ENCODE results near the gene SYNDIG1L.

The SYNDIG1L gene

GRCh38 chr14:74377976-74378690, 47.9 kb downstream of the SYNDIG1L start:
- Histone ChIP-seq H3K36me3 (no peaks in the 10 kb centered on the region), H3K9me3 (no peaks in the 10 kb centered on the region), H4K20me1 (no peaks in the 10 kb centered on the region), H3K9ac (no peak overlapping the region), H3K4me2 (no peak overlapping the region), H3K27me3 (no peaks in the 10 kb centered on the region), H3K4me1 (peaks cover 4% of the 10 kb centered on the region; the same call in 1 of the 2 replicates), H3K27ac (no peak overlapping the region), H3K4me3 (no peak overlapping the region)
- no peak for TF ChIP-seq Cebpa-rat (IDR thresholded peaks at IDR 0.05)

DNA sequence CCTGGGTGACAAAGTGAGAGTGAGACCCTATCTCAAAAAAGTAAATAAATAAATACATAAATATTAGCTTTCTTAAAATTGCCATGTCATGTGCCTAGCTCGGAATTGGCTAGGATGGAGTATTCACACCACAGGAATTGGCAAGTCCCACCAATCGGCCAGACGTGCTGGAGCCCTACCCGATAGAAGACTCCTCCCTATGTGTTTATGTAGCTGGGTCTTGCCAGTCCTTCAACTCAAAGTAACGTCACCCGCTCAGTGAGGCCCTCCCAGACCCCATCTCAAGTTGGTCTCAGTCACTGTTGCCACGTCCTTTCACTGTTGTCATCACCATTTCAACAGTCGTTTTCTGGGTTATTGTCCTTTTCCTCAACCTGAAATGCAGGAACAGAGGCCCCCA, 57.6 kb downstream of the SYNDIG1L start:
- Histone ChIP-seq H4K20me1 (no peaks in the 10 kb centered on the region), H3K27me3 (no peaks in the 10 kb centered on the region), H3K4me2 (no peak overlapping the region), H3K36me3 (no peaks in the 10 kb centered on the region), H3K9me3 (no peaks in the 10 kb centered on the region), H3K4me3 (no peak overlapping the region), H3K9ac (no peak overlapping the region), H3K4me1 (peaks cover 23% of the 10 kb centered on the region), H3K27ac (no peak overlapping the region)
- no peak for TF ChIP-seq Cebpa-rat (IDR thresholded peaks at IDR 0.05)

- no peaks in the 10 kb centered on the region for H3K36me3 ChIP-seq
- no peak for TF ChIP-seq Cebpa-rat (IDR thresholded peaks at IDR 0.05)
- H3K27me3 ChIP-seq, result no peaks in the 10 kb centered on the region
- no peaks in the 10 kb centered on the region for H3K9me3 ChIP-seq
- H4K20me1 ChIP-seq, result no peaks in the 10 kb centered on the region
- no peak overlapping the region for H3K9ac ChIP-seq
- H3K4me1 ChIP-seq, result peaks cover 23% of the 10 kb centered on the region
- H3K27ac ChIP-seq, result no peak overlapping the region
- no peak overlapping the region for H3K4me3 ChIP-seq
- H3K4me2 ChIP-seq, result no peak overlapping the region
Observed at GRCh38 chr14:74368026-74368425, 58.0 kb downstream of the SYNDIG1L start.

DNA sequence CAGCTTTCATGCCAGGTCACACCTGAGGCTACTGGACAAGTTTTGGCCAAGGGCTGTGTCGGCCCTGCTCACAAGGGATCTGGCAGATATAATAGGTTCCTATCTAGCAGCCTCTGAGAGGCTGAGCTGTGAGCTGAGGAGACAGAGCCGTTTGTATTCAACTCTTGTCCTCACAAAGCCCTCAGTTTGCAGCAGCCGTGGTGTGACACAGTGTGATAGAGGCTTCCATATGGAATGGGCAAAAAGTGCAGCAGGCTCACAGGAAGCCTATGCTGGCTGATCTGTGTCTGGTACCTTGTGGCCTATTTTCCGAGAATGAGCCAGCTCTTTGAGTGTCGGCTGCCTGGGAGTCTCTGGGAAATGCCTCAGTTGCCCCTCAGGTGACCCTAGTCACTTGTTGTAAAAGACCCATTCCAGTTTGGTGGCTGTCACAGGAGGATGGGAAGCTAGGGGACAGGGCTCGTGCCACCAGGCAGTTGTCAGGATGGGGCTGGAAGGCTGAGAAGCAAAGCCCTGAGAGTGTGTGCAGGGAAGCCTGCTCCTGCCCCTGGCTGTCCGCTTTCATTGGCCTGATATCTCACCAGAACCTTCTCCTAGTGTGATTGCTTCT, 61.6 kb downstream of the SYNDIG1L start:
- TF ChIP-seq Cebpa-rat (IDR thresholded peaks at IDR 0.05), result no peak
- Histone ChIP-seq H3K27me3 (no peaks in the 10 kb centered on the region), H3K27ac (no peak overlapping the region), H3K9ac (no peak overlapping the region), H3K4me2 (no peak overlapping the region), H4K20me1 (no peaks in the 10 kb centered on the region), H3K4me1 (0 out of 2 replicates have a peak, but pooled peaks cover 3% of the 10 kb centered on the region), H3K4me3 (no peak overlapping the region), H3K36me3 (no peaks in the 10 kb centered on the region), H3K9me3 (no peaks in the 10 kb centered on the region)

DNA sequence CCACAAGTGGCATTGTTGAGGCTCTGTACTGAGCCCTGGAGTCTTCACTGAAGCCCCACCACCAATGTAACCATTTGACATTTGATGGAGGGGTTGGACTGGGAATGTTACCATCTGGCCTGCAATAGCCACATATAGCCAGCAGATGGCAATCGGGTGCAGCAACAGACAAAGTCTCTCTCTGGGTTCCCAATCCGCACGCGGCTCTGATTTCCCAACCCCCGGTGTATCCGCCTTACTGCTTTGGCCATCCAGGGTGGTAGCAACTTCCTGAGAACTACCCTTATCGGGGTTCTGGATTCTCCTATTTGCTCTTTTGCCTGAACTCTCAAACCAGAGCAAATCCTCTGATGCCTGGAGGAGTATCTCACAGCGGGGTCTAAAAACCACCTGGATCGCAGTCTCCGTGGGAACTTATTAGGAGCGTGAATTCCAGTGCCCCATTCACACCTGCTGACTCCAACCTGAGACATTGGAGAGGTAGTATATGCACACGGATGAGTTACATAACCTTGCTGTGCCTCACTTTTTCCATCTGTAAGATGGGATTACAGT, 63.6 kb downstream of the SYNDIG1L start:
- H3K27me3 ChIP-seq, result no peaks in the 10 kb centered on the region
- H4K20me1 ChIP-seq, result no peaks in the 10 kb centered on the region
- no peaks in the 10 kb centered on the region for H3K36me3 ChIP-seq
- 0 out of 2 replicates have a peak, but pooled peaks cover 3% of the 10 kb centered on the region for H3K4me1 ChIP-seq
- H3K9ac ChIP-seq, result no peak overlapping the region
- H3K4me2 ChIP-seq, result no peak overlapping the region
- H3K27ac ChIP-seq, result no peak overlapping the region
- peak; percentile 57; the same call in 1 of the 2 replicates for TF ChIP-seq Cebpa-rat (IDR thresholded peaks at IDR 0.05)
- no peaks in the 10 kb centered on the region for H3K9me3 ChIP-seq
- H3K4me3 ChIP-seq, result no peak overlapping the region

DNA sequence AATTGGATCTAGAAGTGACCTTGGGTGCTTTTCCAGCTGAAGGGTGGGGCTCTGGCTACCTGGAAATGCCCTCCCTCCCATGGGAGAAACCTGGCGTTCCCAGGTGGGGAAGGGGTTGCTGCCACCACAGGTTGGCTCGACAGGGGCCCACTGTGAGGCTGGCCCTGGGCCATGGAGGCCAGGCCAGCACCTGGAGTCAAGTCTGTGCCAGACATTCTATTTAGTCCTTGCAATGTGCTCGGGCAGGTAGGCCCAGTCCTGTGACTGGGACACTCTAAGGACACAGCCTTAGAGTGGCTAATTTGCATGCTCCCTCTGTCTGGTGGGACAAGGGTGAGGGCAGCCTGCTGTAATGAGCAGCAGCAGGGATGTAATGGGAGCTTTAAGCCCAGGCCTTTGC, 65.8 kb downstream of the SYNDIG1L start:
- H3K4me1 ChIP-seq, result 0 out of 2 replicates have a peak, but pooled peaks cover 3% of the 10 kb centered on the region
- no peak overlapping the region for H3K27ac ChIP-seq
- no peaks in the 10 kb centered on the region for H3K27me3 ChIP-seq
- no peaks in the 10 kb centered on the region for H3K9me3 ChIP-seq
- no peak overlapping the region for H3K4me2 ChIP-seq
- H4K20me1 ChIP-seq, result no peaks in the 10 kb centered on the region
- H3K36me3 ChIP-seq, result no peaks in the 10 kb centered on the region
- no peak overlapping the region for H3K9ac ChIP-seq
- H3K4me3 ChIP-seq, result no peak overlapping the region
- no peak for TF ChIP-seq Cebpa-rat (IDR thresholded peaks at IDR 0.05)

DNA sequence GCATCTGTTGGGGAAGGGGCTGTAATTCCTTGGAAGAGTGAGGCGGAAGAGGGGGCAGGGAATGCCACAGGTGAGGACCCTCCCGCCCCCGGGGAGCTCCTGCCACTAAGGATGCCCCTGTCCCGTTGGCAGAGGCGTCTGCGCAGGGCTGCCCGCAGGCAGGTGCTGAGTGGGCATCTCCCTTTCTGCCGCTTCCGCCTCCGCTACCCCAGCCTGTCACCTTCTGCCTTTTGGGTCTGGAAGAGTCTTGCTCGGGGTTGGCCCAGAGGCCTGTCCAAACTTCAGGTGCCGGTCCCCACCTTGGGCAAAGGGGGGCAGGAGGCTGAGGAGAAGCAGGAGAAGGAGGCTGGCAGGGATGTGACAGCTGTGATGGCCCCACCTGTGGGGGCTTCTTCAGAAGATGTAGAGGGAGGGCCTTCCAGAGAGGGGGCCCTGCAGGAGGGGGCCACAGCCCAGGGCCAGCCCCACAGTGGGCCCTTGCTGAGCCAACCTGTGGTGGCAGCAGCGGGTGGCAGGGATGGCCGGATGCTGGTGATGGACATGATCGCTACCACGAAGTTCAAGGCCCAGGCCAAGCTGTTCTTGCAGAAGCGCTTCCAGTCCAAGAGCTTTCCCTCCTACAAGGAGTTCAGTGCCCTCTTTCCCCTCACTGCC, 67.7 kb downstream of the SYNDIG1L start:
- no peaks in the 10 kb centered on the region for H3K36me3 ChIP-seq
- no peak overlapping the region for H3K27ac ChIP-seq
- no peak overlapping the region for H3K9ac ChIP-seq
- no peaks in the 10 kb centered on the region for H3K9me3 ChIP-seq
- H4K20me1 ChIP-seq, result no peaks in the 10 kb centered on the region
- H3K4me1 ChIP-seq, result 0 out of 2 replicates have a peak, but pooled peaks cover 3% of the 10 kb centered on the region
- no peak for TF ChIP-seq Cebpa-rat (IDR thresholded peaks at IDR 0.05)
- no peak overlapping the region for H3K4me2 ChIP-seq
- no peaks in the 10 kb centered on the region for H3K27me3 ChIP-seq
- H3K4me3 ChIP-seq, result no peak overlapping the region

GRCh38 chr14:74357585-74357984, 68.4 kb downstream of the SYNDIG1L start:
- 0 out of 2 replicates have a peak, but pooled peaks cover 2% of the 10 kb centered on the region for H3K4me1 ChIP-seq

DNA sequence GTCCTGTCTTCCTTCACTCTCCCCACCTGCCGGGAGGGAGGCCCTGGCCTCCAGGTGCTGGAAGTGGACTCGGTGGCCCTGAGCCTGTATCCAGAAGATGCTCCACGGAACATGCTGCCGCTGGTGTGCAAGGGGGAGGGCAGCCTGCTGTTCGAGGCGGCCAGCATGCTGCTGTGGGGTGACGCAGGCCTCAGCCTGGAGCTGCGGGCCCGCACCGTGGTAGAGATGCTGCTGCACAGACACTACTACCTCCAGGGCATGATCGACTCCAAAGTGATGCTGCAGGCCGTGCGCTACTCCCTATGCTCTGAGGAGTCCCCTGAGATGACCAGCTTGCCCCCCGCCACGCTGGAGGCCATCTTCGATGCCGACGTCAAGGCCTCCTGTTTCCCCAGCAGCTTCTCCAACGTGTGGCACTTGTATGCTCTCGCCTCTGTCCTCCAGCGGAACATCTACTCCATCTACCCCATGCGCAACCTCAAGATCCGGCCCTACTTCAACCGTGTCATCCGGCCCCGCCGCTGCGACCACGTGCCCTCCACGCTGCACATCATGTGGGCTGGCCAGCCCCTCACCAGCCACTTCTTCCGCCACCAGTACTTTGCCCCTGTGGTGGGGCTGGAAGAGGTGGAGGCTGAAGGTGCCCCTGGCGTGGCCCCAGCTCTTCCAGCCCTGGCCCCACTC, 69.0 kb downstream of the SYNDIG1L start:
- no peak overlapping the region for H3K4me2 ChIP-seq

More at GRCh38 chr14:74357585-74357984, 68.4 kb downstream of the SYNDIG1L start:
- Histone ChIP-seq H3K27me3 (no peaks in the 10 kb centered on the region), H3K36me3 (no peaks in the 10 kb centered on the region), H3K9me3 (no peaks in the 10 kb centered on the region), H3K4me2 (no peak overlapping the region), H3K27ac (no peak overlapping the region), H3K4me3 (no peak overlapping the region), H4K20me1 (no peaks in the 10 kb centered on the region), H3K9ac (no peak overlapping the region)
- TF ChIP-seq Cebpa-rat (IDR thresholded peaks at IDR 0.05), result no peak

More for the DNA sequence above, 69.0 kb downstream of the SYNDIG1L start:
- Histone ChIP-seq H3K27ac (no peak overlapping the region), H4K20me1 (no peaks in the 10 kb centered on the region), H3K4me3 (no peak overlapping the region), H3K9me3 (no peaks in the 10 kb centered on the region), H3K36me3 (no peaks in the 10 kb centered on the region), H3K4me1 (no peaks in the 10 kb centered on the region), H3K27me3 (no peaks in the 10 kb centered on the region), H3K9ac (no peak overlapping the region)
- no peak for TF ChIP-seq Cebpa-rat (IDR thresholded peaks at IDR 0.05)

Measured in BLaER1 (cell line).